Measurements from ENCODE around the gene TULP3.
"Not testable (repeated sequence)": the region's sequence is repeated elsewhere in the genome, so short reads cannot be mapped to it uniquely, and the experiment has no call there.

TULP3 gene, protein sequence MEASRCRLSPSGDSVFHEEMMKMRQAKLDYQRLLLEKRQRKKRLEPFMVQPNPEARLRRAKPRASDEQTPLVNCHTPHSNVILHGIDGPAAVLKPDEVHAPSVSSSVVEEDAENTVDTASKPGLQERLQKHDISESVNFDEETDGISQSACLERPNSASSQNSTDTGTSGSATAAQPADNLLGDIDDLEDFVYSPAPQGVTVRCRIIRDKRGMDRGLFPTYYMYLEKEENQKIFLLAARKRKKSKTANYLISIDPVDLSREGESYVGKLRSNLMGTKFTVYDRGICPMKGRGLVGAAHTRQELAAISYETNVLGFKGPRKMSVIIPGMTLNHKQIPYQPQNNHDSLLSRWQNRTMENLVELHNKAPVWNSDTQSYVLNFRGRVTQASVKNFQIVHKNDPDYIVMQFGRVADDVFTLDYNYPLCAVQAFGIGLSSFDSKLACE

GRCh38 chr12:2890388-2891239 is at the start of gene TULP3:
TSS of gene TULP3 (plus strand) at chr12:2890891. CDS start at chr12:2890948, 57 bp downstream.
- DNase-seq (ENCODE audit: low read depth): peak; percentile 79

DNA sequence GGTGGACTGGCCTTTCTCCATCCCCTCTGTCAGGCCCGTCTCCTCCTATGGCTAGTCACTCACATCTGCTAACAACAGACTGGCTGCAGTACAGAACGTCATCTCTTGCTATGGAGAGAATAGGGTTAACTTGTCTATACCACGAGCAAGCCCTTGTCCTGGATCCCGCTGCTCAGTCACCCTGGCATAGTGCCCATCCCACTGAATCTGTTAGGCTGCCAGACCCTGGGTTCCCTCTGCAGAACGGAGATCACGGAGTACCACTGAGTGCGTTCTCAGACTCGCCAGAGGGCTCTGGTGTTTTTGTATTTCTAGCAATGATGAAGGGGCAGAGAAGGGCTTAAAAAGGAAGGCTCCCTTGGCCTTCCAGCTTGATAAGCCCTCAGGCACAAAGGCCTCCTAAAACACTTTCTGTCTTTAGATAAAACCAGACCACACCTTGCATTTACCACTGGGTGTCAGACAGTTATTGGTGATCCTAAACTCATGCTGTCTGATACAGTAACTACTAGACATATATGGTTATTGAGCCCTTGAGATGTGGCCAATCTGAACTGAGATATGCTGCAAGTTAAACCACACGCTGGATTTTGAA is 49.5 kb upstream of the TULP3 start:
- no peak for DNase-seq (ENCODE audit: low read depth)

DNA sequence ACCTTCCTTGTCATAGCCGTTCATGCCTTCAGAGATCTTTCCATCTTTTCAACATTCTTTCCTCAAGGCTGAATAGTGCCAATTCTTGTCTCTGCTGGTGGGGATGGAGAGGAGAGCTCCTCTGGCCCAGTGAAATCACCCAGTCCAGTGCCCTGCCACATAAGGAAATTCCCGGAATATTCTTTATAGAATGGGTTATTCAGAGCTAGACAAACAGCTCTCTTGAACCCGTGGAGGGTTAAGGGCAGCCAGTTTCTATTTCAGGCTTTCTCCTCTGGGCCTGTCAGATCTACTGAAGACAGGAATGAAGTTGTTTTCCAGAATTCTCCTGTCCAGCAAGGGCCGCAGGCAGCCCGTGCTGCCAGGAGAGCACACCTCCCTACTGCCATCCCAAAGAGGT is 47.7 kb upstream of the TULP3 start:
- no peak for DNase-seq (ENCODE audit: low read depth)

DNA sequence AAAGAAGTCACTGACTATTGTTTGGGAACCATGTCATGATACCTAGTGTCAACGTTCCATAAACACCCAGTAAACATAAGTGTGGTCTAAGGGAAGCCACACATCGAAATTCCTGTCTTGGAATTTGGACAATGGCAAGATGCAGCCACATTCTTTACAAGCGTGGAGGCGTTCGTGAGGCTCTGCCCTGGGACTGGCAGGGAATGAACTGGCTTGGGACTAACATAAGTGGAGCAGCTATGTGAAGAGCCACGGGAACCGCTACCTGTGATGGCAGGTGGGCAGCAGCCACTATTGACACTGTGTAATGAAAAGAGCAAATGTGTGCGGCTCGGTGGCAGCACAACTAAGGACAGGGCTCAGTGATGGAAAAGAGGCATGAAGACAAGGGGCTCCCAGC is 45.9 kb upstream of the TULP3 start:
- DNase-seq (ENCODE audit: low read depth): no peak

- DNase-seq (ENCODE audit: low read depth): no peak
Measured at GRCh38 chr12:2845280-2845679, 45.4 kb upstream of the TULP3 start.

DNA sequence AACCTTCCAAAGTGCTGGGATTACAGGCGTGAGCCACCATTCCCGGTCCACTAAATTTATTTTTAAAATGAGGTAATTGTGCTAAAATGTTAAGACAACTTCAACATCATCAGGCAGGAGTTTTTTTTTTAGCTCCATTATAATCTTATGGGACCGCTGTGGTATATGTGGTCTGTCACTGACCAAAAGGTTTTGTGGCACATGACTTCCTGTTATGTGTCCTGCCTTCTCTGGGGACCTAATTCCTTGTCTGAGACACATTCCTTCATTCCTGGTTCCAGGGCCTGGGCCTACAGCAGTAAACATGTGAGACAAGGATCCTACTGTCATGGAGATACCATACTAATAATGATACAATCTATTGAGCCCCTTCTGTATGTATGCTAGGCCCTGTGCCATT is 38.8 kb upstream of the TULP3 start:
- no peak for DNase-seq (ENCODE audit: low read depth)

DNA sequence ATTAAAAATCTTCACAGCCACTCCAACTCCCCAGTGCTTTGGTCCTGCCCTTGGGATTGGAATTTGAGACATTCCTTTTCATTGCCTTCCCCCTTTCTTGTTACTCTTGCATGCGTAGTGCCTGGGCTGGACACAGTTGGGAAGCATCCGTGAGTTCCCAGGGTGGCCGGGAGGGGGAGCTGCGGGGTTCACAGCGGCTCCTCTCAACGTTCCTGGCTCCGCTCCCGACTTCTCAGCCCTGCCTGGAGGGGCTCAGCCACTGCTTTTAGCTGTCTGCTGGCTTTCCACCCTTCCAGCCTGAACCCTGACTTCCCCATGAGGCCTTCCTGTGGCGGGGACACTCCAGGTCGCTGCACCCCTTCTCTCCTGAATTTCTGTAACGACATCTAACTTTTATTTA is 37.1 kb upstream of the TULP3 start:
- peak; percentile 27 for DNase-seq (ENCODE audit: low read depth)

DNA sequence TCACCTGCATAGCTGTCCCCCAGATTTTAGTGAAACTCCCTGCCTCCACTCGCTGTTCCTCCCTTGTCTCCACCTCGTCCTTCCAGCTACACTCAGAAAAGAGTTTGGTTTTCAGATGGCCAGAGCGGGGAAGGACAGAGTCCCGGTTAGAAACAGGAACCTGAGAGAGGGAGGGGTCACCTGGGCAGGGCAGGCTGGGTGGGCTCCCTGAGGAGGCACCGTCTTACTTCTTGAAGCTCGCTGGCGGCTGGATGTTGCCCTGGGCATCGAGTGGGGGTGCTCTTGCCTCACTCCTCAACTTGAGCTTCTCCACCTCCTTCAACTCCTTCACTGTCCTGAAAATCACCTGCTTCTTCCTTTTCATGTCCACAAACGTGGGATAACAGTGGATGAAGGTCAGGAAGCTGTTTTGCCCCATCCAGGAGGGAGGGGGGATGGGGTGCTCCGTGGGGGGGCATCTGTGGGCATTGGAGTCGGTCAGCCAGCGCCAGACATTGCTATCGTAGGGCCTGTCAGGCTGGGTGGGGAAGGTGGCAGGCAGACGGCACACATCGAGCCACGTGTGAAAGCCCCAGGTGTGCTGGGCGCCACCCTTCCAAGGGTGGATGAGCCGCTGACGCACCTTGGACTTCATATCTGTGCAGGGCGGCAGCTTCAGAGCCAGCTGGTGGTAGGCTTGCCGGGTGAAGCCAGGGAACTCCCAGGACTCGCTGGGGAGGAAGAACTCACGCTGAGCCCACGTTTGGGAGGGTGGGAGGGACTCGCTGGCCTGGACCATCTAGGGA is 35.8 kb upstream of the TULP3 start:
- no peak for DNase-seq (ENCODE audit: low read depth)

DNA sequence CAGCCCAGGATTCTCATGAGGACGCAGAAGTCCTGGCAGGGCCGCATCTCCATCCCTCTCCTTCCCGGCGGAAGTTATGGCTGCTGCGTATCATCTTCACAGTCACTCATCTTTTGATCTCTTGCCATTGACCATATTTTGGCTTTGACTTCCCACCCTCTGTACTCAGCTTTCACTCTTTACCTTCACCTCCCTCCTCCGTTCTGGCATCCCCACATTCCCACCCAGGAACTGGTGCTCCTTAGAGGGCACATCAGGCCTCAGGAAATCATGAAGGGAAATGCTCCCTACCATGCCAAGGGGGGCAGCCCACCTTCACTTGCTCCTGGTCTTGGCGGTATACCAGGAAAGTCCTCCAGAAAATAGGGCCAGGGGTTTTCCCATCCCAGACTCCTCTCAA is 35.1 kb upstream of the TULP3 start:
- no peak for DNase-seq (ENCODE audit: low read depth)

- no peak for DNase-seq (ENCODE audit: low read depth)
Measured at GRCh38 chr12:2856051-2856450, 34.6 kb upstream of the TULP3 start.

- no peak for DNase-seq (ENCODE audit: low read depth)
Measured at GRCh38 chr12:2857021-2857431, 33.7 kb upstream of the TULP3 start, which contains the start of gene TEX52. TSS of gene TEX52 (minus strand) at chr12:2857039. CDS start at chr12:2857026, 13 bp downstream.

- no peak for DNase-seq (ENCODE audit: low read depth)
Measured at GRCh38 chr12:2857576-2857975, 33.1 kb upstream of the TULP3 start.

DNA sequence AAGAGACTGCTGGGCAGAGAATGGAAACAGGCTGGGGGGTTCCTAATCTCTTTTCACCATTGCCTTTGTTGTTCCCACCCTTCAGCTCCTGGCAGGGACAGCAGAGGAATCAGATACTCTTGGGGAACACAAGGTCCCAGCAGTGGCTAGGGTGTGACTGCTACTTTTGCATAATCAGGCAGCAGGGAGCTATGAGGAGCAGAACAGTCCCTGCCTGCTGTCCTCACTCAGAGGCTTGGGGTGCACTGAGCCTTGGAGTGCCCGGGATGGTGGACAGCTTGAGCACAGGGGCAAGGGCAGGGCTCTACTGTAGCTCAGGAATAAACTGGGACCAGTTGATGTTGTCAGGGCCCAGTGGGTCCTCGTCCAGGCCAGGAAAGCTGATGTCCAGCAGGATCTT is 32.4 kb upstream of the TULP3 start:
- no peak for DNase-seq (ENCODE audit: low read depth)

DNA sequence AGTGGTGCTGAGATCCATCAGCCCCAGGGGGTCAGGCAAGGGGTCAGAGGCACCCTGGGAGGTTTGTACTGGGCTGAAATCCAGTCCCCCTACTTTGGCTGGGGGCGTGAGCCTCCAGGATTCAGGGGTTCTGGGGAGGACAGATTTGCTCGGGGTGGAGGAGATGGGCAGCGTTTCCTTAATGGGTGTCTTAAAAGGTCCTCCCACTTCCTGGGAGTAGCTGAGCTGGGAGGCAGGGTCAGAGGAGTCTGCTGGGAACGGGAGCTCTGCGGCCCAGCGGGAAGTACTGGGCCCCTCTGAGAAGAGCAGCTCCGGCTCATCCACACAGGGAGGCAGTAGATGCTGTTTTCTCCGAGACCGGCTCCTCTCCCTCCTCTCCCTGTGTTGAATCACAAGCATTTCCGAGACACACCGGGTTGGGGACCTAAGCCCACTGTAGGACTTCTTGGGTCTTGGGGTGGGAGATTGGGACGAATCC is 31.7 kb upstream of the TULP3 start:
- no peak for DNase-seq (ENCODE audit: low read depth)

GRCh38 chr12:2860170-2860569 is 30.5 kb upstream of the TULP3 start:
- DNase-seq (ENCODE audit: low read depth): no peak

DNA sequence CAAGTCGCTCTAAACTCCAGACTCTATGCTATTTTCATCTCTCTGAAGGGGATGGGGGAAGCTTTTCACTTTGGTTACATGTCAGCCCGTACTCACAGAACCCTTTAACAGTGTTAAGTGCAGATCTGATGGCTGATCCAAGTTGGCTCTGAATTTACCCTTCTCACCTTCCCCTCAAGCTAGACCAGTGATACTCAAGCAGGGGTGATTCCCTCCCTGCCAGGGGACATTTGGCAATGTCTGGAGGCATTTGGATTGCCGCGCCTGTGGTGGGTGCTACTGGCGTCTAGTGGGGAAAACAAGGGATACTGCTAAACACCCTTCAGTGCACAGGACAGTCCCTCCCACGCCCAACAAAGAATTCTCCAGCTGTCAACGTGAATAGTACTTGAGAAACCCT is 27.8 kb upstream of the TULP3 start:
- DNase-seq (ENCODE audit: low read depth): no peak

DNA sequence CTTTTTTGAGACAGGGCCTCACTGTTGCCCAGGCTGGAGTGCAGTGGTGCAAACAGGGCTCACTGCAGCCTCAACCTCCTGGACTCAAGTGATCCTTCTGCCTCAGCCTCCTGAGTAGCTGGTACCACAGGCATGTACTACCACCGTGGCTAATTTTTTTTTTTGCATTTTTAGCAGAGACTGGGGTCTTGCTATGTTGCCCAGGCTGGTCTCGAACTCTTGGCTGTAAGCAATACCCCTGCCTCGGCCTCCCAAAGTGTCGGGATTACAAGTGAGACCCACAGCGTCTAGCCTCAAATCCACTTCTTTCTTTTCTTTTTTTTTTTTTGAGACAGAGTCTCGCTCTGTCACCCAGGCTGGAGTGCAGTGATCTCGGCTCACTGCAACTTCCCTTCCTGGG is 27.3 kb upstream of the TULP3 start:
- DNase-seq (ENCODE audit: low read depth): not testable (repeated sequence)

GRCh38 chr12:2864198-2864597 is 26.5 kb upstream of the TULP3 start:
- DNase-seq (ENCODE audit: low read depth): no peak

GRCh38 chr12:2868986-2869632 is 21.6 kb upstream of the TULP3 start:
- DNase-seq (ENCODE audit: low read depth): not testable (repeated sequence)

DNA sequence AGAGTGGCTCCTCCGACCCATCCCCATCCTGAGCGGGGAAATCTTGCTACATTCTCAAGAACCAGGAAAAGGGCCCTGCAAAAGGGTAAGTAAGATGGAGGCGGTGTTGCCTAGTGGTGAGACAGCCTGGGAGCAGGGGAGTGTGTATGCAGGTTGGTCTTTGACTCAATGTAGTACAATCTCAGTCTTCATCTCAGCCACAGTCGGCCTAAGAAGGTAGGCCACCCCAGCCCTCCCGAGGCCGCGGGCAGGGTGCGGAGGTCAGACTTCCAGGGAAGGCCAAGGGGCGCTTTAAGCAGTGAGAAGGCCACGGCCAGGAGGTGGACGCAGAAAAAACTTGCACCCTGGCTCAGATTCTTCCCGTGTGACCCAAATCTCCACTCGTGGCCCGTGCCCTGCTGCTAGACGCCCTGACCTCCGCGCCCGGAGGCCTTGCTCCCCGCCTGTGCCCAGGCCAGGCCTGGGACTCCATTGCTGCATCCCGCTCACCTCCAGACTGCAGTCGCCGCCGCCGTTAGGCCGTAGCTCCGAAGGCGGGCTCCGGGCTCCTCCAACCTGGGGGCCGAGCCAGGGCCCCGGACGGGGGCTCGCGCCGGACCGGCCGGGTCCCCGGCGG is 14.2 kb upstream of the TULP3 start:
- DNase-seq (ENCODE audit: low read depth): no peak

Data from GM04503 (cell line).